Measurements from ENCODE around the gene LRCOL1. TPM values are rescaled to one million over a fixed set of nuclear protein-coding genes. Genes with fewer than 3 reads are reported as not detected.

Gene LRCOL1
- total and polyA plus RNA-seq, 2 experiments from 2014 or later, result 1.7 TPM; not detected in 1

- TF ChIP-seq ZNF462 (CRISPR knock-in tag; IDR thresholded peaks at IDR 0.05) (no peak), EZH2 (IDR thresholded peaks at IDR 0.05; ENCODE audit: low read depth, unreplicated experiment) (no peak)
Observed at GRCh38 chr12:132572106-132572505, 38.3 kb downstream of the LRCOL1 start (continued).

GRCh38 chr12:132571598-132571997, 38.8 kb downstream of the LRCOL1 start:
- Histone ChIP-seq H3K4me2 (no peak overlapping the region), H3K27ac (ENCODE audit: low read depth) (no peak overlapping the region), H3K36me3 (ENCODE audit: insufficient read depth) (no peaks in the 10 kb centered on the region; the same call in 1 of the 2 replicates), H2AFZ (no peak overlapping the region), H3K27me3 (ENCODE audit: insufficient read depth) (no peaks in the 10 kb centered on the region), H3F3A (replicated peaks; ENCODE audit: low read depth) (0 out of 2 replicates have a peak, but pooled peaks cover 2% of the 10 kb centered on the region), H3K4me1 (ENCODE audit: insufficient read depth) (no peaks in the 10 kb centered on the region), H3K79me2 (replicated peaks; ENCODE audit: insufficient read depth) (0 out of 2 replicates have a peak, but pooled peaks cover 3% of the 10 kb centered on the region), H3K9me2 (ENCODE audit: insufficient read depth) (no peaks in the 10 kb centered on the region), H3K4me3 (no peak overlapping the region), H4K20me1 (replicated peaks; ENCODE audit: insufficient read depth) (peaks cover 25% of the 10 kb centered on the region; the same call in 1 of the 2 replicates)
- Mint-ChIP-seq H3K27ac (no peak overlapping the region), H3K4me3 (no peak overlapping the region), H3K9me3 (no peaks in the 10 kb centered on the region), H3K4me1 (no peaks in the 10 kb centered on the region), H3K36me3 (ENCODE audit: low read depth) (peaks cover 22% of the 10 kb centered on the region), H3K27me3 (ENCODE audit: insufficient read depth, low read depth, poor library complexity) (peaks cover 16% of the 10 kb centered on the region)
- DNase-seq (ENCODE audit: low spot score) (no peak), ATAC-seq (no peak)
- no peak for TF ChIP-seq ZNF114 (CRISPR knock-in tag; IDR thresholded peaks at IDR 0.05)
- no peak for TF ChIP-seq ZNF462 (CRISPR knock-in tag; IDR thresholded peaks at IDR 0.05)
- no peak for TF ChIP-seq ZNF331 (CRISPR knock-in tag; IDR thresholded peaks at IDR 0.05; ENCODE audit: low read depth)
- TF ChIP-seq STAT1 (IDR thresholded peaks at IDR 0.05; ENCODE audit: unreplicated experiment), result no peak
- no peak for TF ChIP-seq EZH2 (IDR thresholded peaks at IDR 0.05; ENCODE audit: low read depth, unreplicated experiment)
- TF ChIP-seq CTCF (conservative IDR thresholded peaks at IDR 0.05; ENCODE audit: low read depth in 2 of 2), result no peak
